Measurements from ENCODE around the gene KIF21A. TPM values are rescaled to one million over a fixed set of nuclear protein-coding genes. Genes with fewer than 3 reads are reported as not detected.

Gene KIF21A
- total and polyA plus RNA-seq, 4 donors = 1.2 to 9.0 (median 5.8) TPM

DNA sequence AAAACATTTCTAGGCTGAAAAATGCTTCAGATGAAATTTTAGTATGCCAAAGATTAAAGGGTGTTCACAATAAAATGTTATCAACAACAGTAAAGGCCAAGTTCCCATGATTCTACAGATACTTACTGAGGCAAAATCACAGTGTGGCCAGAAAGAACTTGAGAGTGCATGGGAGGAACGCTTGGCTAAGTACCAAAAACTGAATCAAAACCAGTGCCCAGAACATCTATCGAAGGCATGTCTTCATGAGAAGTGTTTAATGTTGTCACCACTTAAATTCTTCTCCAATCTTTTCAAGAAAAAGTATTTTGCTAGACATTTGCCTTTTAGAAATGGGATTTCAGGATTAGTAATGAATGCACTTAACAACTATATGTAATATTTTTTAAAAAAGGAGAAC is 41.5 kb downstream of the KIF21A start:
- Histone ChIP-seq H3K9me3 (ENCODE audit: control insufficient read depth, low read length) (no peaks in the 10 kb centered on the region), H3K4me3 (ENCODE audit: low read length in 2 of 2) (no peak overlapping the region), H3K4me1 (ENCODE audit: control insufficient read depth in 1 of 2, insufficient read depth in 2 of 2, low read length in 2 of 2) (no peaks in the 10 kb centered on the region), H3K36me3 (ENCODE audit: control insufficient read depth in 1 of 2, insufficient read depth in 2 of 2, low read length in 1 of 2) (no peaks in the 10 kb centered on the region), H3K27me3 (ENCODE audit: control insufficient read depth in 1 of 2, insufficient read depth in 2 of 2, low read length in 1 of 2) (no peaks in the 10 kb centered on the region), H3K27ac (ENCODE audit: low read depth in 1 of 2, low read length in 2 of 2) (no peak overlapping the region)
- intact Hi-C loops (cut with DNase I) = no loop called here
- WGBS, 2 donors = 25 to 38% methylated on average over 2 of the region's 2 CpGs
- DNase-seq = no peak
- ATAC-seq (ENCODE audit: low FRiP score) = no peak

DNA sequence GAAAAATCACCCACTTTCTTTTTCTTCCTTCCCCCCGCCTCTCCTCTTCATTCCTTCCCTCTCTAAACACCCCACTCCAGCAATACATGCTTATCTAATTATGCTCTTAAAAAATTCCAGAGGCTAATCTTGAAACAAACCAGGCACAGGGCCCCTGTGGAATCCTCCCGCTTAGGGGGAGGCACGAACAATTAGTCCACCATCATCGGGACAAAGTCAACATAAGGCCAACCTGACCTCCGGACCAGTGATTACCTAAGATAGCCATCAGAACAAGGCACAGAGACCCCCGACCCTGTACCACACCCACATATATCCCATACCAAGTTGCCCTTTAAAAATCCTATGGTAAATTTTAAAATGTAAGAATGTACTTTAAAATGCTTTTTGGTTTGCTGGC is 47.1 kb downstream of the KIF21A start:
- ATAC-seq (ENCODE audit: low FRiP score) (no peak), DNase-seq (no peak)
- Histone ChIP-seq H3K27ac (ENCODE audit: low read depth in 1 of 2, low read length in 2 of 2) (no peak overlapping the region), H3K36me3 (ENCODE audit: control insufficient read depth in 1 of 2, insufficient read depth in 2 of 2, low read length in 1 of 2) (no peaks in the 10 kb centered on the region), H3K4me1 (ENCODE audit: control insufficient read depth in 1 of 2, insufficient read depth in 2 of 2, low read length in 2 of 2) (no peaks in the 10 kb centered on the region), H3K9me3 (ENCODE audit: control insufficient read depth, low read length) (no peaks in the 10 kb centered on the region), H3K4me3 (ENCODE audit: low read length in 2 of 2) (no peak overlapping the region), H3K27me3 (ENCODE audit: control insufficient read depth in 1 of 2, insufficient read depth in 2 of 2, low read length in 1 of 2) (no peaks in the 10 kb centered on the region)
- WGBS, 2 donors = 61 to 69% methylated on average over 6 of the region's 6 CpGs
- intact Hi-C loops (cut with DNase I) = no loop called here

DNA sequence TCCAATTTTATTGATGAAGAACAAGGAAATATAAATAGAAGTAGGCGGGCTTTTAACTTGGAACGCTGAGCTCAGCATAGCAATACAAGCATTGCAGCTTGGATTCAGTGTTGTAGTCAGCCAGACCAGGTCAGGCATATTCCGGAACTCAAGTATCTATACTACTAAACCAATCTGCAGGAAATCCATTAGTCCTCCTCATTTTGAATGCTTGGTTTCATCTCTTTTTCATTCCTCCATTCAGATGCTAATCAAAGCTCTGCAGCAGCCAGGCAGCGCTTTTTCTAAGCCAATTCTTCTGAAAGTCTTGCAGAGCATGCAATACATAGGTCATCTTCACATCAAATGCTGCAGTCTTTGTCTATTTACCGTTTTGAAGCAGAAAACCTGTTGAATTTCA is 49.0 kb downstream of the KIF21A start:
- ATAC-seq (ENCODE audit: low FRiP score) = no peak
- DNase-seq = no peak
- H3K4me3 ChIP-seq (ENCODE audit: low read length in 2 of 2) = no peak overlapping the region
- intact Hi-C loops (cut with DNase I) = no loop called here
- no peaks in the 10 kb centered on the region for H3K9me3 ChIP-seq (ENCODE audit: control insufficient read depth, low read length)
- H3K36me3 ChIP-seq (ENCODE audit: control insufficient read depth in 1 of 2, insufficient read depth in 2 of 2, low read length in 1 of 2) = no peaks in the 10 kb centered on the region
- H3K4me1 ChIP-seq (ENCODE audit: control insufficient read depth in 1 of 2, insufficient read depth in 2 of 2, low read length in 2 of 2) = no peaks in the 10 kb centered on the region
- WGBS, 2 donors = 63 to 72% methylated on average over 5 of the region's 5 CpGs
- no peaks in the 10 kb centered on the region for H3K27me3 ChIP-seq (ENCODE audit: control insufficient read depth in 1 of 2, insufficient read depth in 2 of 2, low read length in 1 of 2)
- no peak overlapping the region for H3K27ac ChIP-seq (ENCODE audit: low read depth in 1 of 2, low read length in 2 of 2)

DNA sequence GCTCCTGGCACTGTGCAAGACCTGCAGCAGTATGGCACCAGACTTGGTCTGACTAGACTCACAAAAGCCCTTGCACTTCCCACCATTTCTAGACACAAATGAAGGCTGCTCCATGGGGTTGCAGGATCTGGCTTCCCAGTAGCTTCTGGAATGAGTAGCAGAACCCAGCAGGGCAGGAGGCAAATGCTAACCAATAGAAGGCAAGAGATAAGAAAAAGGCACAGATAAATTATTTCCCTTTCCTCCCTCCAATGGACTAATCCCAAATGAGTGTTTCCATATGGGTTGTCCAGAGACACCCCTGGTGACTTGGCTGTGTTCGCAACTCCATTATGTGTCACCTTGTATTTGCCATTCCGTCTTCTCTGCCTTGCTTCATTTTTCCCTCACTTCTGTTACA is 49.7 kb downstream of the KIF21A start:
- intact Hi-C loops (cut with DNase I) = no loop called here
- Histone ChIP-seq H3K9me3 (ENCODE audit: control insufficient read depth, low read length) (no peaks in the 10 kb centered on the region), H3K4me3 (ENCODE audit: low read length in 2 of 2) (no peak overlapping the region), H3K27ac (ENCODE audit: low read depth in 1 of 2, low read length in 2 of 2) (no peak overlapping the region), H3K4me1 (ENCODE audit: control insufficient read depth in 1 of 2, insufficient read depth in 2 of 2, low read length in 2 of 2) (no peaks in the 10 kb centered on the region), H3K27me3 (ENCODE audit: control insufficient read depth in 1 of 2, insufficient read depth in 2 of 2, low read length in 1 of 2) (no peaks in the 10 kb centered on the region), H3K36me3 (ENCODE audit: control insufficient read depth in 1 of 2, insufficient read depth in 2 of 2, low read length in 1 of 2) (no peaks in the 10 kb centered on the region)
- ATAC-seq (ENCODE audit: low FRiP score) = no peak
- 83 to 93% methylated on average over 2 of the region's 2 CpGs for WGBS, 2 donors
- no peak for DNase-seq

DNA sequence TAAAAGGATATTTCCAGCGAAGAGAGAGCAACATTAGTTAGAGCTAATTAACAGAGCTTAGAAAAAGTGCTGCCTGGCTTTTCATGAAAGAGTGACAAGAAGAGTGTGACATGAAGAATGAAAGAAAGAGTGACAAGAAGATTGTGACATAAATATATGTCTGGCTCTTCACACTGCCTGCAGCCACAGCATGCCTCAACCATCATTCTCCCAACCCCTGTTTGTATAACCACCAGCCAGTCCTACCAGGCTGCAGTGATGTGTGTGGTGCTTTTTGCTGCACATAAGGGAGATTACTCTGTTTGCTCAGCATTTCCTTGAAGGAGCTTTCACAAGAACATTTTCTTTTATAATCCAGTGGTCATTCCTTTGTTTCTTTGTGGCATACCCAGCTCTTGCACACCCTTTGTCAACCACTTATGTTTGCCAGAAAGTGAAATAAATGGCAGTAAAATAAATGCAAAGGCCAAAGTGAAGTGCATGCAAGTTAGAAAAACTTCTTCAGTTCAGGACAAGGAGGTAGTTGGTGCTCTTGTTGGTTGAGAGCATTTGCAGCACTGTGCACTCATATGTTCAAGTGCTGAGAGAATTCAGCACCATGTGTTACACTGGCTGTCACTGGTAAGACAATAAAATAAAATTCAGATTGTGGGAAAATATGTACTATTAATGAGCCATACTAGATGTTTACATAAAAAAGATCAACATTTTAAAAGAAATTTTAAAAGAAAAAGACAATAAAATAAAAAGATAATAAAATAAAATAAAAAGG is 50.6 kb downstream of the KIF21A start:
- 67 to 94% methylated on average over 1 of the region's 1 CpG for WGBS, 2 donors
- H3K4me3 ChIP-seq (ENCODE audit: low read length in 2 of 2) = no peak overlapping the region
- H3K9me3 ChIP-seq (ENCODE audit: control insufficient read depth, low read length) = no peaks in the 10 kb centered on the region
- H3K4me1 ChIP-seq (ENCODE audit: control insufficient read depth in 1 of 2, insufficient read depth in 2 of 2, low read length in 2 of 2) = no peaks in the 10 kb centered on the region
- ATAC-seq (ENCODE audit: low FRiP score) (no peak), DNase-seq (no peak)
- H3K36me3 ChIP-seq (ENCODE audit: control insufficient read depth in 1 of 2, insufficient read depth in 2 of 2, low read length in 1 of 2) = no peaks in the 10 kb centered on the region
- no peaks in the 10 kb centered on the region for H3K27me3 ChIP-seq (ENCODE audit: control insufficient read depth in 1 of 2, insufficient read depth in 2 of 2, low read length in 1 of 2)
- no peak overlapping the region for H3K27ac ChIP-seq (ENCODE audit: low read depth in 1 of 2, low read length in 2 of 2)
- intact Hi-C loops (cut with DNase I) = no loop called here

DNA sequence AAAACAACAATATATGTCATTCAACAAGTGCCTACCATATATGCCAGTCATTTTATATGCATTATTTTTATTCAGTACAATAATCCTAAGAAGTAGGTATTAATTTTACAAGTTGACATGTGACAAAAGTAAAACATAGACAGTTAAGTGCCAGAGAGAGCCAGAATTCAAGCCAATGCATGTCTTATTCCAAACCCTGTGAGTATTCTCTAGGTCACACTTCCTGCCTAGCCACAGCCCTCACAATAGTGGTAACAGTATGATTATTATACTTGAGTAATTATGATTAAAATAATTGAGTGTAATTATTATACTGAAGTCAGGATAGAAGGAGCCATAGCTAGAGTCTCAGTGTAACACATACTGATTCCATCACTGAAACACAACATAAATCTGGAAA is 52.2 kb downstream of the KIF21A start:
- Histone ChIP-seq H3K9me3 (ENCODE audit: control insufficient read depth, low read length) (no peaks in the 10 kb centered on the region), H3K27me3 (ENCODE audit: control insufficient read depth in 1 of 2, insufficient read depth in 2 of 2, low read length in 1 of 2) (no peaks in the 10 kb centered on the region), H3K4me3 (ENCODE audit: low read length in 2 of 2) (no peak overlapping the region), H3K4me1 (ENCODE audit: control insufficient read depth in 1 of 2, insufficient read depth in 2 of 2, low read length in 2 of 2) (peaks cover 0 to 2% of the 10 kb centered on the region in 2 donors), H3K36me3 (ENCODE audit: control insufficient read depth in 1 of 2, insufficient read depth in 2 of 2, low read length in 1 of 2) (no peaks in the 10 kb centered on the region), H3K27ac (ENCODE audit: low read depth in 1 of 2, low read length in 2 of 2) (no peak overlapping the region)
- intact Hi-C loops (cut with DNase I) = no loop called here
- ATAC-seq (ENCODE audit: low FRiP score) (no peak), DNase-seq (no peak)

DNA sequence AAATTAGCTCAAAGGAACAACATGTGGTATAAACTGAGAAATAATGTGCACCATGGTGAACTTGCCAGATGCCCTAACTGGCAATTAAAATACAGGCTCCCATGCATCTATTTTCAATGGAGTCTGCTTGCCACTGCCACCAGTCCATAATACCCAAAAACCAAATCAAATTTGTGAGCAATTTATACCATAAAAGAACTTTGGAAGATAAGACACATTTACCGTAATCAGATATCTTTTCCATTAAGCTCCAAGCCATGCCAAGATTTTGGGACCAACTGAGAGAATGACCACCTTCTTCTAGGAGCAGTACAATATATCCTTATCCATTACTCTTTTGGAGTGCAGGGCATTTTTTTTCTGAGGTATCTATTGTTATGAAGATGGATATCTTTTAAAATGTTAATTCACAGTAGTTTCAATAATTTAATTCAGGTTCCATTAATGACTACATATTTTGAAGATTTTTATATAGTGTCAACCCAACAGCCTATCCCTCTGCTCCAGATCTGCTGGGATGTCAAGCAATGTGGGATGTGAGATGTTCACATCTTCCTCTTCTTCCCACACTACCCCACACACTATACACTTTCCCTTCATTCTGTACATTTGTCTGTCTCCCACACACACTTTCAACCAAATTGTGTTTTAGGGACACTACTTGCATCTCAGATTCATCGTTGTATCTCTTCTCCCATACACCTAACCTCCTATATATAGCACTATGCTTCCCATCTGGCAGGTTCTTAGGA is 53.3 kb downstream of the KIF21A start:
- Histone ChIP-seq H3K36me3 (ENCODE audit: control insufficient read depth in 1 of 2, insufficient read depth in 2 of 2, low read length in 1 of 2) (no peaks in the 10 kb centered on the region), H3K4me3 (ENCODE audit: low read length in 2 of 2) (no peak overlapping the region), H3K9me3 (ENCODE audit: control insufficient read depth, low read length) (no peaks in the 10 kb centered on the region), H3K27ac (ENCODE audit: low read depth in 1 of 2, low read length in 2 of 2) (no peak overlapping the region), H3K27me3 (ENCODE audit: control insufficient read depth in 1 of 2, insufficient read depth in 2 of 2, low read length in 1 of 2) (no peaks in the 10 kb centered on the region), H3K4me1 (ENCODE audit: control insufficient read depth in 1 of 2, insufficient read depth in 2 of 2, low read length in 2 of 2) (peaks cover 0 to 2% of the 10 kb centered on the region in 2 donors)
- WGBS, 2 donors = 95% methylated on average over 2 of the region's 2 CpGs
- ATAC-seq (ENCODE audit: low FRiP score) (no peak), DNase-seq (no peak)
- intact Hi-C loops (cut with DNase I) = no loop called here

DNA sequence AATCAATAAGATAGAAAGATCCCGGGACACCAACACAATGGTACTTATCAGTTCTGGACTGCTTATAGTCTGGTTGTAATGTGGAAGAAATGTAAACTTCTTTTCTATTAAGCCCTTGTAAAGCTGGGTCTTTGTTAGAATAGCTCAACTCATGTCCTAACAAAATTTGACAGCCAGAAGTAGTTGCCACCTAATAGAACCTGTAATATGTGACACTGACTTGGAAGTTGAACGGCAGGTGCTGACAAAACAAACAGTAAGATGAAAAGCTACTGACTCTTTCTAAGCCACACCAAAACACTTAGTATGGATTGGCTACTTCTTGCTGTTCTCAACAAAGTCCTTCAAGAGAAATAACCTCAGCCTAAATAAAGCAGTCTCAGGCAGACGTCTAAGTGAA is 56.6 kb downstream of the KIF21A start:
- no peaks in the 10 kb centered on the region for H3K36me3 ChIP-seq (ENCODE audit: control insufficient read depth in 1 of 2, insufficient read depth in 2 of 2, low read length in 1 of 2)
- 73% methylated on average over 3 of the region's 3 CpGs for WGBS, 2 donors
- H3K9me3 ChIP-seq (ENCODE audit: control insufficient read depth, low read length) = no peaks in the 10 kb centered on the region
- ATAC-seq (ENCODE audit: low FRiP score) (no peak), DNase-seq (no peak)
- intact Hi-C loops (cut with DNase I) = no loop called here
- no peak overlapping the region for H3K4me3 ChIP-seq (ENCODE audit: low read length in 2 of 2)
- H3K4me1 ChIP-seq (ENCODE audit: control insufficient read depth in 1 of 2, insufficient read depth in 2 of 2, low read length in 2 of 2) = peaks cover 0 to 2% of the 10 kb centered on the region in 2 donors
- no peak overlapping the region for H3K27ac ChIP-seq (ENCODE audit: low read depth in 1 of 2, low read length in 2 of 2)
- H3K27me3 ChIP-seq (ENCODE audit: control insufficient read depth in 1 of 2, insufficient read depth in 2 of 2, low read length in 1 of 2) = no peaks in the 10 kb centered on the region

DNA sequence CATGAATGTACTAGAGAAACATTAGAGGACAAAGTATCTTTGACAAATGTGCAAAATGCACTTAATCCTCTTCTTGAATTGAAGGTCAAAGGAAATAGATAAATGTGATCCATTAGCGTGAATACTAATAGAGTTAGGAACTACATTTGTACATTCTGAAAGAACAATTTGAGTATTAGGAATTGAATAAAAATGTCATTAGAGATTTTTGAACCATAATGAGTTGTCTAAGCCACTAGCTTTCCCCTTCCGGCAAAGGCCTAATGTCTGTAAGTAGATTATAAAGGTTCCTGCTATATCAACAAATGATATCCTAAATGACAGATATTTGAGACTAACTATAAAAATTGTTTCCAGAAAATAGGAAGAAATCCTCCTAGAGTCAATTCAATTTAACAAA is 59.8 kb downstream of the KIF21A start:
- WGBS, 2 donors = 96 to 97% methylated on average over 2 of the region's 2 CpGs
- Histone ChIP-seq H3K9me3 (ENCODE audit: control insufficient read depth, low read length) (no peaks in the 10 kb centered on the region), H3K27me3 (ENCODE audit: control insufficient read depth in 1 of 2, insufficient read depth in 2 of 2, low read length in 1 of 2) (no peaks in the 10 kb centered on the region), H3K36me3 (ENCODE audit: control insufficient read depth in 1 of 2, insufficient read depth in 2 of 2, low read length in 1 of 2) (no peaks in the 10 kb centered on the region), H3K4me3 (ENCODE audit: low read length in 2 of 2) (no peak overlapping the region), H3K27ac (ENCODE audit: low read depth in 1 of 2, low read length in 2 of 2) (no peak overlapping the region), H3K4me1 (ENCODE audit: control insufficient read depth in 1 of 2, insufficient read depth in 2 of 2, low read length in 2 of 2) (peaks cover 0 to 2% of the 10 kb centered on the region in 2 donors)
- DNase-seq (no peak), ATAC-seq (ENCODE audit: low FRiP score) (no peak)
- intact Hi-C loops (cut with DNase I) = no loop called here
